GM18907 (cell line): ENCODE results near the gene BIRC3.
"Not testable (repeated sequence)": the region's sequence is repeated elsewhere in the genome, so short reads cannot be mapped to it uniquely, and the experiment has no call there.

ENCODE experiments used
- ATAC-seq: cut with Tn5 transposase; IDR thresholded peaks from one replicate; pipeline ENCODE4 v1.9.1; 2021; ENCODE audit warnings: mild to moderate bottlenecking, moderate library complexity; ENCODE audit not compliant: unreplicated experiment

Gene BIRC3

DNA sequence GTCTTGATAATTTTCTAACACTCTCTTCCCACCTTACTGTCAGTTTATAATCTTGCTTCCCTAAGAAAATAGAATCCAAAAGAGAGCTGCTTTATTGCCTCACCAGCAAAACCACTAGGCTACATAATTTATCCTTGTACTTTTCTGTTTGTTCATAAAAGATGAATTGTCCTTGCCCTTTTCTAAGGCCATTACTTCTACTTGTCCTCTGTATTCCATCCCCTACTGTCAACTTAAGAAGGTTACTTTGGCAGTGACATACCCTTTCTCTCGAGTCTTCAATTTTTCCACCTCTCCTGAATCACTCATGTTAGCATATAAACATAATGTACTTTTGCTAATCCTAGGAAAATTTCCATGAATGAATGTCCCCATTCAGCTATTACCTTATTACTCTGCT is 47.7 kb downstream of the BIRC3 start:
- no peak for ATAC-seq

DNA sequence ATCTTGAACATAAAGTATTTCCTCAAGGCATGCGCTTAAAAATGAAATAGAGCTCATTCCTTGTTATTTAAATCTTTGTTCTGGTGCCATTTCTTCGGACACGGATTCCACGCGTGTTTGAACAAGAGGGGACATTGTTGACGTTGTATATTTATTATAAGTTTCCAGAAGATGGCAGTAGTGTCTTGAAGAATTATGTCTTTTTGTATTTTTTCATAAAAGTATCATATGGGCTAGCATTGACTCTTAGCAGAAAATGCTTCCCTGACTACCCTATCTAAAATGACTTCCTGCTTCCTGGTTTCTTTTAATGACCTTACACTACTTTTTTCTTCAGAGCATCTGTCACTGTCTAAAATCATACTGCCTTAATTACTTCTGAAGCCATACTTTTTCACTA is 50.1 kb downstream of the BIRC3 start:
- no peak for ATAC-seq

DNA sequence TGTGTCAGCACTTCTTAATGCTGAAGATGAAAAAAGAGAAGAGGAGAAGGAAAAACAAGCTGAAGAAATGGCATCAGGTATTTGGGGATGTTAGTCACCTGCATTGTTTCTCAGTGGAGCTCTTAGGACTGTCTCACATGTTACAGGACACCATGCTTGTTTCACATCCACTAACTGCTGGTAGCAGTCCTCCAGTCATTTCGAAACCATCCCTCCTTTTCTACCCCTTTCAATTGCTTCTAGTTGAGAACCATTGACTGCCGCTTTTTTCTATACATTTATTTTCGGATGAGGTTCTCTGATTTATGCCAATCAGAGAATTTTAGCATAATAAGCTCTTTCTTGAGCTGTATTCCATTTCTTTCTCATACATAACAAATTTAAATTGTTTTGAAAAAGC is 51.2 kb downstream of the BIRC3 start:
- peak; percentile 100 for ATAC-seq

DNA sequence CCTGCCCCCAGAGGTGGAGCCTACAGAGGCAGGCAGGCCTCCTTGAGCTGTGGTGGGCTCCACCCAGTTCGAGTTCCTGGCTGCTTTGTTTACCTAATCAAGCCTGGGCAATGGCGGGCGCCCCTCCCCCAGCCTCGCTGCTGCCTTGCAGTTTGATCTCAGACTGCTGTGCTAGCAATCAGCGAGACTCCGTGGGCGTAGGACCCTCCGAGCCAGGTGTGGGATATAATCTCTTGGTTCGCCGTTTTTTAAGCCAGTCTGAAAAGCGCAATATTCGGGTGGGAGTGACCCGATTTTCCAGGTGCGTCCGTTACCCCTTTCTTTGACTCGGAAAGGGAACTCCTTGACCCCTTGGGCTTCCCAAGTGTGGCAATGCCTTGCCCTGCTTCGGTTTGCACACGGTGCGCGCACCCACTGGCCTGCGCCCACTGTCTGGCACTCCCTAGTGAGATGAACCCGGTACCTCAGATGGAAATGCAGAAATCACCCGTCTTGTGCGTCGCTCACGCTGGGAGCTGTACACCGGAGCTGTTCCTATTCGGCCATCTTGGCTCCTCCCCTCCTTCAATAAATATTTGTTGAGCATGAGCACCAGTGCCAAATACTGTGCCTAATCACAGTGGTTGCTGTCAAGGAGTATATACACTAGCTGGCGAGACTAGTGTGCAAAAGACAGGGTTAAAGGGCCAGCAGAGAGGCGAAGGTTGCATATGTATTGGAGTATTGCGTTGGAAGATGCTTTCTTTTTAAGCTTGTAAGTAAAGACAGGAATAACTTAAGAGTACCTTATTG is 57.5 kb downstream of the BIRC3 start:
- ATAC-seq = not testable (repeated sequence)

DNA sequence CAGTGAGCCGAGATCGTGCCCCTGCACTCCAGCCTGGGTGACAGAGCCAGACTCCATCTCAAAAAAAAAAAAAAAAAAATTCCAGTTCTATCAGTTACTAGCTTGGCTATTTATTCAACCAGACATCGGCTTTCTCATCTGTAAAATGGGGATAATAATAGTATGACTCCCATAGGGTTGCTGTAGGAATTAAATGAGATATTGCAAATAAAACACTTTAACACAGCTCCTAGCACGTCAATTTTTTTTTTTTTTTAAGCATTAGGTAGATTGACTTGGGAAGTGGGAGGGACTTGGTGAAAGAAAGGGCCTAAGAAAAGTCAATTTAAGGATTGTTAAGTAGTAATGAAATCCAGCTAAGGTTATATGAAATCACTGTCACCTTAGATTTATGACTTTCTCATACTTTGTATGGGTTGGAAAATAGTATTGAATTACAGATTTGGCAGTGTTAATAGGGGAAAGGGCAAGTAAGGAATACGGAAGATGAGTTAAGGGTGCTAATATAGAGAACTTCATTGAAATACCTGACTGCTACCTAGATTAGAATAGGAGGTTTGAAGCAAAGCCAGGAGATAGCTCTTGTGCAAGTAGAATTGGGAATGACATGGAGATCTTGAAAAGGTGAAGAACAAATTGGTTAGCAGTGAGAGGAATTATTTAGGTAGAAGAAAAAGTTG is 58.6 kb downstream of the BIRC3 start:
- ATAC-seq = no peak

DNA sequence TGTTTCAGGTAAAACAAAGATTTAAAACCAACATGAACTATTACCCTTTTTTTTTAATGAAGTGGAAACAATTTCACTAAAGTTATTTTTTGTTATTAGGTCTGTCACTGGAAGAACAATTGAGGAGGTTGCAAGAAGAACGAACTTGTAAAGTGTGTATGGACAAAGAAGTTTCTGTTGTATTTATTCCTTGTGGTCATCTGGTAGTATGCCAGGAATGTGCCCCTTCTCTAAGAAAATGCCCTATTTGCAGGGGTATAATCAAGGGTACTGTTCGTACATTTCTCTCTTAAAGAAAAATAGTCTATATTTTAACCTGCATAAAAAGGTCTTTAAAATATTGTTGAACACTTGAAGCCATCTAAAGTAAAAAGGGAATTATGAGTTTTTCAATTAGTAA is 60.6 kb downstream of the BIRC3 start:
- no peak for ATAC-seq

DNA sequence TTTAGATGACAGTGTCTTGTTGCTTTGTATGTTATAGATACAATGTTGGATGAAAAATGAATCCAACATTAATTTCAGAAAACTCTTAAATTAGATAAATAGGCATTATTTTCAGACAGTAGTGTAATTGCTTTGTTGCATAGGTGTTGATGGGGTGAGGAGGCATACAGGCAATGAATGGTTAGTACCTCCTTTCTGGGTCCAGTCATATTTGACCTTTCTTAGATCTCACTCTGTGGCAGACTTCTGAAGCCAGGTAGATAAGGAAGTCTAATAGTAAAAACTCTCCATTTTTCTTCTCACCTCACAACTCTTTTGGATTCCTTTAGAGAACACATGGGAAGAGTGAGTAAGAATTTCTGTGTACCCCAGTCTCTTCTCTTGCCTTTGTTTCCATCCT is 61.5 kb downstream of the BIRC3 start:
- no peak for ATAC-seq

DNA sequence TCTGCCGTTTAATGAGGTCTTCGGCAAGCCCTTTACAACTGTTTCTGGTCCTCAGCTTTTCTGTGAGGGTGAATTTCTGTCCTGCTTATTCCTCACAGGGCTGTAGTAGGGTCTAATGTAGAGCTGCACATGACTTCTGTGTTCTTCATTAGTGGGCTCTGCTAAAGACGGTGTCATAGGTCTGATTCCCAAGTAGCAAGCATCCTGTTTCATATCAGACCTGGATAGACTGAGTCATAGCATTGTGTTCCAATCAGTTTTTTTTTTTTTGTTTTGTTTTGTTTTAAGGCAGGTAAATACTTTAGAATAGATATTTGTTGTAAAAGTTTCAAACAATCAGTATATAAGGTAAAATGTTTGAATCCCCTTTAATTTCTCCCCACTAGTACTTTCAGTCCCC is 65.1 kb downstream of the BIRC3 start:
- ATAC-seq = no peak

DNA sequence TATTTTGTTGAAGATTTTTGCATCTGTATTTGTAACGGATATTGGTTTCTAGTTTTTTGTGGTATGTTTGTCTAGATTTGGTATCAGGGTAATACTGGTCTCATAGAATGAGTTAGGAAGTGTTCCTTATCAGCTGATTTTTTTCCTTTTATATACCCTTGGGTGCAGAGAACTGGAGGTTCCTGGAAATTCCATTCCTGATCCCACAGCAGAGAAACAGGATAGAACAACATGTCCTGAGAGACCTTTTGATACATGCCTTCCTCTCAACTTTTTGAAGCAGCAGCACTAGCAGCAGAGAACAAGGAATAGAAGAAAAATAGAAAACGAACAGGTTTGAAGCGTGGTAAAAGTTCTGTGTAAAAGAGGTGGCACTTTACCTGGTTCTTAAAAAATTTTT is 66.6 kb downstream of the BIRC3 start:
- no peak for ATAC-seq

DNA sequence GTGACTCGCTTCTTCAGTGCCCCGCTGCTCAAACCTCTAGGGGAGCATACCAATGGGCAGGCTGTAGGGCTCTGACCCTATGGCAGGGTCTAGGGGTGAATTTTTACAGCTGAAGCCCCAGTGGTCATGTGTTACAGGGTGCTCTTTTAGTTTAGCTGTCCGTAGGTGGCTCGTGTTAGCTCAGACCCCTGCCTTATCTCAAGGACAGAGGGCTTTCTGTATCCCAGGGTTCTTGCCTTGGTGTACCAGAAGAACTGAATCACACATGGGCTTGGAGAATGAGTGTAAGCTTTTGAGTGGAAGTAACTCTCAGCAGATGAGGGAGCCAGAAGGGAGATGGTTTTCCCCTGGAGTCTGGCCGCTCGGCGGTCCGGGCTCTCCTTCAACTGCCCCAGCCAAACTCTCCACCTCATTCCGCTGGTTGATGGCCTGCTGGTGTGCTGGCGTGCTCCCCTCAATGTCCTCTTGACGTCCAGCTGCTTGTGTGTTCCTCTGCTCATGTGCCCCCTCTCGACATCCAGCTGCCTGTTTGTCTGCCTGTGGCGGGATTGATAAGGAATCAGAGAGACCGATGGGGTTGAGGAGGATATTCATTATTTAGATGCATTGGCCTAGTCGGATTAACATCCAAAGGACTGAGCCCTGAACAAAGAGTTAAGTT is 67.3 kb downstream of the BIRC3 start:
- no peak for ATAC-seq

DNA sequence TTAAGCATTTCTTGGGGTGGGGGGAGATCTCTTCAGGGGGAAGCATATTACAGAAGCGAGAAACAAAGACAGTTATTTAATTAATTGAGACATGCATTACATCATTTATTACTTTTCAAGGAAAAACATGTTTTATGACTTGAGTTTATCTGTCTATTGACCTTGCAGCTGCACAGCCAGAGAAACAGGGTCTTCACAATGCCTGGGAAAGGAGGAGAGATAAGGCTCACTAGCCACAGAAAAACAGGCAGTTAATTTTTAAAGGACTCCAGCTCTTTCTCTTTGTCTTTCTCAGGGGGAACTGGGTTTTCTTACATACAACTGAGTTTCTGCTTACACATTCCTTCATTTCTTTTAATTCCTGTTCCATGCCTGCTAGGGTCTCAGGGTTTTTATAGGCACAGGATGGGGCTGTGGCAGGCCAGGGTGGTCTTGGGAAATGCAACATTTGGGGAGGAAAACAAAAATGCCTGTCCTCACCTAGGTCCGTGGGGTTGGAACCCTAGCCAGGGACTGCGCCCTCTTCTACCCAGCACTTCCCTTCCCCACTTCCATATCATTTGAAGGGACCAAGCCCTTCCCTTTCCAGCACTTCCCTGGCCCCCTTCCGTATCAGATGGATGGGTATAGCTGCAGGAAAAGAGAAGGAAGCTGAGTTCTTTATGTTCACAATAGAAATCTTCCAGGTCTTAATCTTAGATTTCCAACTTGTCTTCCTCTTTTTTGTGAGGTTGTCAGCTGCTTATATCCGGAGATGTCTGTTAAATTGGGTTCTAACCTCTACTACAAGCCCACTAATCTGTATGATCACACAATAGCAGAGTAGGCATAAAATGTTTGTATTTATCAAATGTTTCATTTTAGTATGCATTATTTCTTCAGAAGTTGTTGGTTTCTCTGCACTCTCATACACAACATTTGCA is 68.1 kb downstream of the BIRC3 start:
- ATAC-seq = no peak

DNA sequence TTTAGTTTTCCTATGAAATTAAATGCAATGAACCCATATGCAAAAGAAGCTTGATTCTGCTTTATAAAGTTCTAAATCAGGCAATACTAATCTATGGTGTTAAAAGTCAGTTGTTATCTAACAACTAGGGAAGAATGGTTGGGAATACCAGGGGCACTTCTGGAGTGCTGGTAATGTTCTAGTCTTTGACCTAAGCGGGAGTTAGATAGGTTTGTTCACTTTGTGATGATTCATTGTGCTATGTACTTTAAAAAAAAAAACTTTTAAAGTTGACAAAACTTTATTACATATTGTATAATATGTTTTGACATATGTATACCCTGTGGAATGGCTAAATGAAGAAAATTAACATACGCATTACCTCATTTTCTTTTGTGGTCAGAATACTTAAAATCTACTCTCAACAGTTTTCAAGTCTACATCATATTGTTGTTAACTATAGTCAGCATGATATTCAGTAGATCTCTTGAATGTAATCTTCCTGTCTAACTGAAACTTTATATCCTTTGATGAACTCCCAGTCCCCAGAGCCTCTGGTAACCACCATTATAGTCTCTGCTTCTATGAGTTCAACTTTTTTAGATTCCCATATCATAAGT is 69.0 kb downstream of the BIRC3 start:
- ATAC-seq = no peak

DNA sequence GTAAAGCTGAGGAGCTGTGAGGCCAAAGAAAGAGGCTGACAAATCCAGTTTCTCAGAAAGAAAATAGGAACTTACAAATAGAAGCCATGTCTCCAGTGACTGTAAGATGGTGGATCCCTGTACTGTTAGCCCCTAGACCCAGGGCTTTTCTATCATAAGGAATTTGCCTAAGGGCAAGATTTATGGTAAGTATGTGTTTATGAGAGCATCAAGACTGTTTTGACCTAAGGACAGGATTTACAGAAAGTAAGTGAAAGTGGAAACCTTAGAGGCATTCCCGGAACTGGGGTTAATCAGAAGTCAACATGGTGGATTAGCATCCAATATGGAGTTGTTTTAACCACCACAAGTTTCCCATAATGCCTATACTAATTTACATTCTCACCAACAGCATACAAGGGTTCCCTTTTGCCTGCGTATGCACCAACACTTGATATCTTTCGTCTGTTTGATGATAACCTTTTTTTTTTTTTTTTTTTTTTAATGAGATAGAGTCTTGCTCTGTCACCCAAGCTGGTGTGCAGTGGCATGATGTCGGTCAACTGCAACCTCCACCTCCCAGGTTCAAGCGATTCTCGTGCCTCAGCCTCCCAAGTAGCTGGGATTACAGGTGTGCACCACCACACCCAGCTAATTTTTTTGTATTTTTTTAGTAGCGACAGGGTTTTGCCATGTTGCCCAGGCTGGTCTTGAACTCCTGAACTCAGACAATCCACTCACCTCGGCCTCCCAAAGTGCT is 69.9 kb downstream of the BIRC3 start:
- ATAC-seq = no peak
